A204.1 (cell line): ENCODE measurements around the gene CREB3.

Experiments
- FAIRE-seq: peaks from 2 replicates; lab custom pipeline; 2012; peaks lifted over from hg19 to GRCh38; lab: Jason Lieb, UNC

Gene CREB3

DNA sequence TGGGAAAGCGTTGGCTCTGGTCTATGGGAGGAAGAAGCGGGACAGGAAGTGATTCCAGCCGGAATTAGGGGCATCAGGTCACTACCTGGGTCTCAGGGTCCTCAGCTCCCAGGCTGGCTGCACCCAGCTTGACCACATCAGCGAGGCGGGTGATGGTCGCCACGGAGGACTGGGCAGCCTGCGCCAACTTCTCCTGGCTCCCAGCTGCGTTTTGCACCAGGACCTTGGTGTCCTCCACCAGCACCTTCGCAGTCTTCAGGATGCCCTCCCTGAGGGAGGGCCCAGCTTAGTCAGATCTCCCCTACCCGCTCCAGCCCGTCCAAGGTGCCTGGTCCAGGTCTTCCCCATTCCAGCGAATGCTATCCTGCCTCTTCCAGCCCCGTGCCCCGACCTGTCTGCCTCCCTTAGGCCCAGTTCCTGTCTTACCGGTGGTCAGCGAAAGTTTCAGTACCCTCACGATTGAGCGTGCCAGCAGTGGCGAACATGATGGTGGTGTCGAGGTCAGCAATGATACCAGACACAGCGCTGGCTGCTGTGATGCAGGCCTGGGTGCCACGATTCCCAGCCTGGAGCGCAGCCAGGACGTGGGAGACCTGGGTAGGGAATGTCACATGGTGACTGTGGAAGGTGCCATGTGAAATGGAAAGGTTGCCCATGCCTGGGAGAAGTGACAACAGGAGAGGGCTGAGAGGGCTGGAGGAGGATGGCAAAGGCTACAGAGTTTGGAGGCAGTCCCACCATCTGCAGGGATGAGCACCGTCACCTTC is 28.4 kb upstream of the CREB3 start:
- no peak for FAIRE-seq

- no peak for FAIRE-seq
Observed at GRCh38 chr9:35705372-35705771, 27.1 kb upstream of the CREB3 start.

DNA sequence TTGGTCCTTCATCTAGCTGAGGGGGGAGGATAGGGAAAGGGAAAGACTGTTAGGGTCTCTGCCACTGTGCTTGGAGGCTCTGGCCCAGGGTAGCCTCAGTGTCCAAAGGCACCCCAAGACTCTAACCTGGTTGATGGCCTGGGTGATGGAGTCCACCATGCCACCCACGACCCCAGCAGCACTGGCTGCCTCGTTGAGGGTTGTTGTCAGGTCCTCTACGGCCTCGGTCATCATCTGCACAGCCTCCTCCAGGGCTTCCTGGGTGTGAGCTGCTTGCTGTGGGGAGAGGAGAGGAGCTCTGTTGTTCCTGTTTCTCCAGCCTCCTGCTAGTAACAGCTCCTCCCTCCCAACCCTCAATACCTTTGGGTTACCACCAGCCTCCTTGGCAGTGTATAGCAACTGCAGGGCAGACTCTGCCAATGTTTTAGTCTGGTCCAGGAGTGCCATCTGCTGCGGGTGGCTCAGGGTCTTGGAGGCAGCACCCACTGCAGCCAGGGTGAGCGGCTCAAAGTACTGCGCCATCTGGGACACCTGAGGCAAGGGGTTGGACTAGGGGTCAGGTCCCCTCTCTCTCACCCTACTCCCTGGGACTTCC is 26.5 kb upstream of the CREB3 start:
- FAIRE-seq: no peak

- no peak for FAIRE-seq
Observed at GRCh38 chr9:35706951-35707350, 25.5 kb upstream of the CREB3 start.

DNA sequence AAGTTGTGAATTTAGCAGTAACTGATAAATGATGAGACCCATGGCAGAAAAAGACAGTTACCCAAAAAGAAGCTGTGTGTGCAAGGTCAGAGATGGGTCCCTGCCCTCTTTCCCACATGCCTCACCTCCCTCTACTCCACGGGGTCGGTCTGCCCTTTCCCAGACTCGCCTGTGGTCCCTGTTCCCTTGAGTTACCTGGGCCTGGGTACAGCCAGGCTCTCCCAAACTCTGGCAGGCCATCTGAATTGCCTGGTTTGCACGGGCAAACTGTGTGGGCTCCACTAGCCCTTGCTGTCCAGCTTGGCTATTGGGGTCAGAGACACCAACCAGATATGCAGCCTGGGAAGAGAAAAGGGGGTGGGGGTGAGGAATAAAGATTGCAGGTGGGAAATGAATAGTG is 24.3 kb upstream of the CREB3 start:
- no peak for FAIRE-seq

- FAIRE-seq: no peak
Observed at GRCh38 chr9:35710818-35711500, 21.5 kb upstream of the CREB3 start.

DNA sequence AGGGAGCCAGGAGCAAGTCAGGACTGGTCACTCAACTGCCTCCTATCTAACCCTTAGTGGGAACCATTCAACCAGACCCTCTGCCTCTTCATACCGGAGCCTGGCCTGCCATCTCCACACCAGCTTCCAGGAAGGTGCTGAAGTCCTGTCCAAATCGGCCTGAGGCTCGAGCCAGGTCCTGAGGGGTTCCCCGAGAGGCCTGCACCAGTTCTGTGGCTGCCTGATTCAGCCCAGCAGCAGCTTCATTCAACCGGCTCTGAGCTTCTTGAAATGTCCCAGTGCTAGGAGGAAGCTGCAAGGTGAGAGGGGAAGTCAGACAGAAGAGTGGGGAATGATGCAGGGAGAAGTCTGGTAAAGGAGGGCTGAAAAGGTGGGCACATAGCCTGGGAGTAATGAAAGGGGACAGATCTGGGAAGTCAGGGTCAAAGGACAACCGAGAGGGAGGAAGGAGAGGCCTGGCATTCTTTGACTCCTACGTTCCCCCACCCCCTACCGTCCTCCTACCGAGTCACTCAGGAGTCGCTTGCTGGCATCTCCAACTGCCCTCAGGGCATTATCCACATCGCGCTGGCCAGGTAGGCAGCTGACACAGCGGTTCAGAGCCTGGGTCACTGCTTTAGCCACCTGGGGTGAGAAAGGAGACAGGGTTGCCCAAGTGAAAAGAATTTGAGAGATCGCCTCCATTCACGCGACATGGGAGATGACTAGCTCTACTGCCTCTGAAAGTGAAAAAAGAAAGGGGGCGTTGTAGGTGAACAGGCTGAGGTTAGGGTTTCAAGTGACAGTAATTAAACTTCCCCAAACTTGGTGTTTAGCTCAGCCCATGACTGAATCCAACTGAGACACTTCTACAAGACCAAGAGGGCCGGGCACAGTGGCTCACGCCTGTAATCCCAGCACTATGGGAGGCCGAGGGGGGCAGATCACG is 20.7 kb upstream of the CREB3 start:
- FAIRE-seq: no peak

DNA sequence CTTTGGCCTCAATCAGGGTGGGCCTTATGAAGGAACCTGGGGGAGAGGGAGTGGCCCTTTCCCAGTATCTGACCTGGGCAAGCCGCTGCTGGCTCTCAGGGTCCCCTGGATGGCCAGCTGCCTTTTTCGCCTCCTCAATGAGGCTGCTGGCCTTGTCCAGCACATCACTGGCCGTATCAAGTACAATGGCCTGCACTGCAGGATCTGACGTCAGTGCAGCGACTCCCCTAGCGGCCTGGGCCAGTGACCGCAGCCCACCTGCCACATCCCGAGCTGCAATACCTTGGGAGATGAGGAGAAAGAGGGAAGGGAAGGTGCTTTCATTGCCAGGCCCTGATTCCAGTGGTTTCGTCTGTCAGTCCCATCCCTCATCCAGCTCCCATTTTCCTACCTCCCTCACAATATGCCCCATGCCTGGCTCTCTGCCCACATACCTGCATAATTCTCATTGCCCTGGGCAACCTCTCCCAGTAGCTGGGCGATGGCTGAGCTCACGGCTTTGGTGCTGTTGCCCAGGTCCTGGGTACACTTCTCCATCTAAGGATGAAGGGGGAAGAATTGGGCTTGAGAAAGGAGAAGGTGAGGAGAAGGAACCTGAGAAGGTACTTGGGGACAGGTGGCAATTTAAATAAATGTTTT is 19.6 kb upstream of the CREB3 start:
- FAIRE-seq: no peak

GRCh38 chr9:35713578-35713977 is 18.9 kb upstream of the CREB3 start:
- FAIRE-seq: no peak

- no peak for FAIRE-seq
Observed at GRCh38 chr9:35714123-35714522, 18.3 kb upstream of the CREB3 start.

DNA sequence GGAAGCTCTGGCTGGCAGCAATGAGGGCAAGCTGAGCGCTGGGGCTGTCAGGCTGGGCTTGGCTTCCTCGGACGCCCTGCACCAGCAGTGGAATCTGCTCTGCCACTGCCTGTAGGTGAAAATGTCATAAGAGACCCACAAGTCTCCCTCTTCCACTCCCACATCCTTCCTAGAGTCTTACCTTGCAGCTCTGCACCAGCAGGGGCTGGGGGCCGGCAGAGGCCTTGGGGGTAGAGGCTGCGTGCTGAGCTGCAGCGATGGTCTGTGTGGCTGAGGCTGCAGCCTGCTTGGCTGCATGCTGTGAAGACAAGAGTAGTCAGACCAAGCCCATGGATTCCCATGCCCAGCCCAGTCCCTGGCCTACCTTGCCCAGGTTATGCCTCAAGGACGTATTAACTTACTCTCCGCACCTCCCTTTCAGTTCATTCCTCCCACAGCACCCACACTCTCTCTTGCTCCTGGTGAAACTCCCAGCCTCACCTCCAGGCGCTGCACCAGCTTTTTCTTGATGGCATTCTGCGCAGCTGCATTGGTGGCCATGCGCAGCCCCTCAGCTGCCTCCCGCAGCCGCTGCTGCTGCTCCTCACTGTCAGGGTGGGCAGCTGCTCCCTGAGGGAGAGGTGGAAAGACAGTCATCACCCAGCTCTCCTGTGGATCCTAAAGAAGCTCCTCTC is 17.8 kb upstream of the CREB3 start:
- no peak for FAIRE-seq

- no peak for FAIRE-seq
Observed at GRCh38 chr9:35716230-35716629, 16.2 kb upstream of the CREB3 start.

DNA sequence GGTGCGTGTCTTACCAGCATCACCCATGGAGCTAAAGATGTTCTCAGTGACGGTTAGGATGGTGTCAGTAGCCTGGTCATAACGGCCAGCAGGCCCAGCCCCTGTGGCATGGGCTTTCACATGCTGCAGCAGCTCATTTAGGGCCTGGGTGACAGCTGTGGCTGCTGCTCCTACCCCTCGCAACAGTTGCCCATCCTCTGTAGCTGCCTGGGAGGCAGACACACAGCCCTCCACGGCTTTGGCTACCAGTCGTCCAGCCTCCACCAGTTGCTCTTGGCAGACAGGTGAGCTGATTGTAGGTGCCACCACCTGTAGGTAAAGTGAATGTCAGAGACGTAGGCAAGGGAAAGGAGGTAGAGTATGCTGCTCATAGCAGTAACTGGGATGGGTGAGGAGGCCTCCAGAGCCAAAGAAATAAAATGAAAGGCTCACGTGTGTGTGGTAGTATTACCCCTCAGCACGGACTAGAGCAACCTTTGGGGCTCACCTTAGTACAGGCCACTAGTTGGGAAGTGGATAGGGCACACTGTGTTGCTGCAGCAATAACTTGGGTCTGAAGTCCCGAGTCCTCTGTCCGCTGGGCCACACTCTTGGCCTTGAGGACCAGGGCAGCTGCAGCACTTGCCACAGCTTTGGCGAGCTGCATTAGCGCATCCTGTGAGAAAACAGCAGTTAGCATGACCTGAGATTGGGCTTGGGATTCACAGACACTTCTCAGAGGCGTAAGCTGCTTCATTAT is 15.2 kb upstream of the CREB3 start:
- FAIRE-seq: no peak

DNA sequence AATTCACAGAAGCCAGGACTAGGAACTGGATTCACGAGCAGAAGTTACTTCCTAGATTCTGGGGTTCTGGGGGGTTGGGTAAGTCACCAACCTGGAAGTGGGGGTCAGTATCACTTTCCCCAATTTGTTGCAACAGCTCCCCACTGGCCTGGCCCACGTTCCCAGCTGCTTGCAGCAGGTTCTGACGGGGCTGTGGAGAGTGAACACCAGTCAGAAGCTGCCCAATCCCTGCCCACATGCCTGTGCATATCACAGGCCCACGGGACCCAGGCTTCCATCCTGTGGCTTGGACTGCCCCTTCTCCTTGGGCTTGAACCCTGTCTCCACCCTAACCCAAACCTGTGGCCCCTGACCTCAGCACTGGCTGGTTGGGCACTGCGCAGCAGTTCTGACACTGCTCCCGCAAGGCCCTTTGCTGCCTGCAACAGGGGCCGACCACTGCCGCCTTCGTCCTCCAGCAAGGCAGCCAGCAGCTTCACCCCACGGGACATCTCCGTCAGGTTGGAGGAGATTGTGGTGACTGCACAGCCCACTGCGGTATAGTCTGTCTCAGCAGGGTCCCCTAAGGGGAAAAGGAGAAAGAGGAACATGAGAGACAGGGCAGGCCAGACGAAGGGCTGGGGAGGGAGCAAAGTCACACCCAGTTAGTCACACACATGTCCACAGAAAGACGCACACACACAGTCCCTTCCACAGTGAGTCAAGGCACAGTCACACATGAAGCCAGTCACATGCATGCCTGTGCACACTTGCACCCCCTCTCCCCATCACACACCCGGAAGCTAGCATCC is 13.6 kb upstream of the CREB3 start:
- FAIRE-seq: no peak

DNA sequence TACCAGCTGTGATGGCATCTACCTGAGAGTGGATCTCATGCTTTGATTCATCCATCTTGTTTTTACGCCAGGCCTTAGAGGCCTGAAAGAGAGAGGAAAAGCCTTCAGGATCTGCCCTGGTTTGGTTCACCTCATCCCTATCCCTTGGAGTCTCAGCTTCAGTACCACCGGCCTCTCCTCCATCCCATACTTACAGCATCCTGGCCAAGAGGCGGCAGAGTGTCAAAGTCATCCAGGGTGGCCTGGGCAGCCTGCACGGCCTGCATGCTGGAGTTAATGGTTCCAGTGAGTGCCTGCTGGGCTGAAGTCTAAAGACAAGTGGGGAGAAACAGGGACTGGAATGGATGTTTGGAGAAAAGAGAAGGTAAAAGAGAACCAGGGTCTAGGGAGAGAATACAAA is 12.9 kb upstream of the CREB3 start:
- no peak for FAIRE-seq

DNA sequence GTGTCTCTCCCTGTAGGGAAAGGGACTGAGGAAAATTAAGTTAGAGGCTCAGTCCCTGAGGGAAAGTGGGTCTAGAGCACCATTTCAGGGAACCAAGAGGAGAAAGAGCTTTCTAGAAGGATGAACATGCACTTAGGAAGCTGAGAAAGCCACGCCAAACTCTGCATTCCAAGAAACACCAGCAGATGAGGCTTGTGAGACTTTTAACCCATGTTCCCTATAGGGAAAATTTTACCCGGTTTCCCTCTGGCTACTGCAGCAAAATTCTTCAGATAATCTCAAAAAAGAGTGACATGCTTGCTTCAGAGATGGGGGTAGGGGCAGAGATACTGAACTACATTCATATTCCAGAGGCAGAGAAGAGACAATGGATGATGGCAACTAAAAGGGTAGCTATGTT is 9.0 kb upstream of the CREB3 start:
- FAIRE-seq: no peak

- FAIRE-seq: no peak
Observed at GRCh38 chr9:35723908-35724307, 8.6 kb upstream of the CREB3 start.

DNA sequence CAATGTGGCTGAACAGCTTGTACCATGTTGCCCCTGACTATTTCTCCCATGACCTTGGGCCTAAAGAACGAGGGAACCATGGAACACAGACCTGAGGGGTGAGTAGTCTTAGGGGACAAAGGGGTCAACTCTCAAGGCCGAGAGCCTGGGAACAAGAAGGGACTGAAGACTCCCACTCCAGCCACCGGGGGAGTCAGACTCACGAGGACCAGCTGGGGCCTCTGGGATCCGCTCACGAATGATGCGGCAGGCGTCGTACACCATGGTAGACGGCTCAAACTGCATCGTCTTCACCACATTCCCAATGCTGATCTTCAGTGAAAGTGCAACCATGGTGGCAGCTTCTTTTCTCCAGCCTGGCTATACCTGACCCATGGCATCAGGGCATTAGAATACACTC is 7.1 kb upstream of the CREB3 start:
- no peak for FAIRE-seq

DNA sequence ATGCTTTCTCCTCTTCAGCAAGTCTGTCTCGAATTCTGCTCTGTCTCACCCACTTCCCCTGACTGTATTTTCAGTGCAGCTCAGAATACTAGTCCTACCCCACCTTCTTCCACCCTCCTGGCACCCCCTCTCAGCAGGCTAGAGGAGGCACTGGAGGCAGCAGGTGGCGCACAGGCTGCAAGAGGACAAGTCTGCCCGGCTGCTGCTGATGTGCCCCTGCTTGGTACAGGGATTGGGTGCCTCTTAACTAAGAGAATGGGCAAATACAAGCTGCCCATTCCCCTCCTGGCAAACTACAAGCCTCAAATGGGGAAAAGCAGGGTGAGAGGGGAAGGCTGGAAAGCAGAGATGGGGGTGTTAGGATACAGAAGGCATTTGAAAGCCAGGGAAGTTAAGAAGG is 5.5 kb upstream of the CREB3 start:
- no peak for FAIRE-seq

DNA sequence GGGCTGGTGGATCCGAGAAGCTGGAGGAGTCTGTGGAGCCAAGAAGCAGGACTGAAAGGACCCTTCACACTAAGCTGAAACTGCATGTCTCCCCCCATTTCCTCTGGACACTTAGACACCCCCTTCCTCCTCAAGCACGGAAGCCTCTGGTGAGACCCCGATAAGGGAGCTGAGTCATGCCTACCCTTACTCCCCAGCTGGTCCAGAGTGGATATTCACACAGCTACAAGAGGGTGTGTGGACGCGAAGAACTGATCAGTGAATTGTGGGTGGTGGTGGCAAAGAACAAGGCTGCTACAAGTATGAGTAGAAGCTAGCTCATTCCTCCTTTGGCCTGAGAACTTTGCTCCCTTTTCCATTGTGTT is 4.8 kb upstream of the CREB3 start:
- FAIRE-seq: no peak
